NT2/D1 (cell line): ENCODE results near the gene BTG1.

Experiments used
- YY1 ChIP-seq: IDR thresholded peaks from 2 replicates; pipeline ENCODE4 v1.6.1; 2011; ENCODE audit not compliant: insufficient read length, insufficient read depth
- ZNF274 ChIP-seq: IDR thresholded peaks from 2 replicates; pipeline ENCODE4 v1.6.1; 2011; ENCODE audit warnings: mild to moderate bottlenecking, low read depth, low read length

DNA sequence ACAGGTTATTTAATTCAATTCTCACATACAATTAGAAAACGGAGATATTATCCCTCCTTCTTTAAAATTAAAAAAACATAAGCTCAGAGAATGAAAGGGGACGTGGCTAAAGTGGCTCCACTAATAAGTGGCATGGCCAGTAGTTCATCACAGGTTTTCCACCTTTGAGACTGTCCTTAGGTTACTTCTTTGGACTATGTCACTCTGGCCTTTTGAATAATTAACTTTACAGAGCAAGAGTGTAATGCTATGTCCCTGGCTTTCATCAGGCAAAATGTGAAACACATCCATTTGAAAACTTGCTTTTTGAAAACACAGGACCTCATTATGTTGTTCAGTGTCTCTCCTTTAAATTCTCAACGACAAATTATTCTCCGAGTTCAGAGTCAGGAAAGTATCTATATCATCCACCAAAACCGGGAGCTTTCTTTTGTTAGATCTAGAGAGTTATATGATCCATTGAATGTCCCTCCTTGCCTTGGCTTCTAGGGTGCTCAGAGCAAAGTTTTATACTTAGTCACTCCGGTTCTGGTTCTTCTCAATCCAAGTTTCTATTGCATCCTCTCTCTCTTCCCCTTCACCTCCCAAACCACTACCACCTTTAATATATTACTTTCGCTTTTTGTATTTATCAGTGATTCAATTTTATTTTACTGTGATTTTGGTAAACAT lies 43.0 kb upstream of the BTG1 start:
- no peak for TF ChIP-seq ZNF274
- no peak for TF ChIP-seq YY1
